HCT116 (cell line): ENCODE results near the gene ZNF621. TPM values are rescaled to one million over a fixed set of nuclear protein-coding genes. Genes with fewer than 3 reads are reported as not detected.
A peak's percentile ranks its signal among the peaks of the same experiment; 100 is the strongest.

Source experiments
- ATAC-seq: fragments of 200-7000 bp; cut with Tn5 transposase; 2 replicates; pipeline ENCODE4 v1.9.1; 2020; ENCODE audit warnings: mild to moderate bottlenecking, moderate library complexity
- BruUV-seq: library from RNA; stranded (reverse); fragments of 400-500 nt; replicated peaks from 2 replicates; lab custom pipeline; 2021; lab: Mats Ljungman, UMichigan
- CTCF ChIA-PET: fragments of 300-600 bp; sonication (Branson Sonifier 250); formaldehyde crosslinking; loops from one replicate; lab custom pipeline; 2021; ENCODE audit warnings: antibody characterized with exemption; lab: Charles Lee
- POLR2A ChIA-PET: fragments of 300-600, 350-600 bp; sonication (Branson Sonifier 250); formaldehyde crosslinking; loops from one replicate; lab custom pipeline; 2021; ENCODE audit warnings: antibody characterized with exemption; lab: Charles Lee
- RAD21 ChIA-PET, 2 experiments: fragments of 300-600 bp; sonication (Branson Sonifier 250); formaldehyde crosslinking; loops; one replicate each; lab custom pipeline; 2023; ENCODE audit warnings: low total read pairs in 2 of 2; ENCODE audit not compliant: uncharacterized antibody in 2 of 2, unreplicated experiment in 2 of 2, low non-redundant PET in 1 of 2; lab: Charles Lee
- DNase-seq: peaks from one replicate; pipeline ENCODE4 v3.0.0-alpha.2; 2010; ENCODE audit warnings: low read depth, low spot score
- H2AFZ ChIP-seq: fragments of 200-600 bp; shearing (Covaris generic), sonication (generic); 2 replicates; pipeline ENCODE4 v1.6.1; 2017; ENCODE audit warnings: low read depth, mixed run types, mixed read lengths, antibody characterized with exemption, low read length; ENCODE audit not compliant: poor library complexity, severe bottlenecking
- H3K27ac ChIP-seq: 2 replicates; pipeline ENCODE4 v1.5.1; 2012; ENCODE audit warnings: low read depth, low read length
- H3K27me3 ChIP-seq: fragments of 200-600 bp; sonication (generic); 2 replicates; pipeline ENCODE4 v1.6.1; 2016; ENCODE audit warnings: mixed run types, low read length, mixed read lengths; ENCODE audit not compliant: insufficient read depth
- H3K36me3 ChIP-seq, 2 experiments: fragments of 200-500 bp in 1 of 2; fragments of 200-600 bp in 1 of 2; sonication (Bioruptor generic) in 1 of 2; sonication (generic) in 1 of 2; 2 replicates each; pipeline versions ENCODE4 v1.5.1 to v1.6.1; 2014 to 2016; ENCODE audit warnings: low read length in 2 of 2, inconsistent platforms in 1 of 2, mixed read lengths in 1 of 2, mixed run types in 1 of 2; ENCODE audit not compliant: insufficient read depth in 2 of 2, control insufficient read depth in 1 of 2
- H3K4me1 ChIP-seq, 2 experiments: fragments of 200-600 bp in 1 of 2; sonication (generic) in 1 of 2; 2 replicates each; pipeline versions ENCODE4 v1.5.1 to v1.6.1; 2012 to 2017; ENCODE audit warnings: low read length in 2 of 2, inconsistent platforms in 1 of 2, mild to moderate bottlenecking in 1 of 2, mixed read lengths in 1 of 2, mixed run types in 1 of 2, moderate library complexity in 1 of 2; ENCODE audit not compliant: insufficient read depth in 2 of 2, control insufficient read depth in 1 of 2
- H3K4me2 ChIP-seq: fragments of 200-600 bp; sonication (generic); 2 replicates; pipeline ENCODE4 v1.6.1; 2017; ENCODE audit warnings: mixed run types, low read length, mixed read lengths
- H3K4me3 ChIP-seq, 2 experiments: fragments of 200-600 bp in 1 of 2; sonication (generic) in 1 of 2; replicated peaks in 1 of 2; 2 replicates each; pipeline ENCODE4 v1.5.1; 2011 to 2016; ENCODE audit warnings: low read length in 2 of 2, control low read depth in 1 of 2, low read depth in 1 of 2, mild to moderate bottlenecking in 1 of 2, mixed read lengths in 1 of 2, mixed run types in 1 of 2
- H3K79me2 ChIP-seq: fragments of 200-600 bp; sonication (generic); 2 replicates; pipeline ENCODE4 v1.6.1; 2017; ENCODE audit warnings: mild to moderate bottlenecking, mixed run types, low read length, moderate library complexity, mixed read lengths; ENCODE audit not compliant: insufficient read depth
- H3K9ac ChIP-seq: fragments of 200-600 bp; sonication (generic); 2 replicates; pipeline ENCODE4 v1.6.1; 2016; ENCODE audit warnings: low read length, mixed read lengths
- H3K9me2 ChIP-seq: fragments of 200-600 bp; sonication (generic), shearing (Covaris generic); 2 replicates; pipeline ENCODE4 v1.6.1; 2017; ENCODE audit warnings: mixed run types, mild to moderate bottlenecking, moderate library complexity; ENCODE audit not compliant: insufficient read depth
- H3K9me3 ChIP-seq, 2 experiments: fragments of 200-500 bp in 1 of 2; fragments of 200-600 bp in 1 of 2; sonication (Bioruptor generic) in 1 of 2; sonication (generic) in 1 of 2; 2 replicates each; pipeline ENCODE4 v1.6.1; 2014 to 2017; ENCODE audit warnings: low read length in 2 of 2, mixed read lengths in 2 of 2, inconsistent platforms in 1 of 2, low read depth in 1 of 2, mild to moderate bottlenecking in 1 of 2, mixed run types in 1 of 2, moderate library complexity in 1 of 2; ENCODE audit not compliant: control insufficient read depth in 1 of 2, insufficient read depth in 1 of 2
- H4K20me1 ChIP-seq: fragments of 200-600 bp; sonication (generic), shearing (Covaris generic); 2 replicates; pipeline ENCODE4 v1.6.1; 2017; ENCODE audit warnings: mixed run types, mild to moderate bottlenecking, moderate library complexity; ENCODE audit not compliant: insufficient read depth
- CBX3 ChIP-seq: IDR thresholded peaks from 2 replicates; pipeline ENCODE4 v1.6.1; 2012; ENCODE audit warnings: low read depth
- EGR1 ChIP-seq: IDR thresholded peaks from 2 replicates; pipeline ENCODE4 v1.6.1; 2012; ENCODE audit warnings: low read depth
- ELF1 ChIP-seq: IDR thresholded peaks from 2 replicates; pipeline ENCODE4 v1.6.1; 2012; ENCODE audit warnings: low read depth, borderline replicate concordance
- EZH2 ChIP-seq: fragments of 200-600 bp; sonication (generic); IDR thresholded peaks from 2 replicates; pipeline ENCODE4 v1.6.1; 2017; ENCODE audit warnings: antibody characterized with exemption, mixed run types
- EZH2phosphoT487 ChIP-seq: fragments of 200-600 bp; IDR thresholded peaks from 2 replicates; pipeline ENCODE4 v1.6.1; 2018; ENCODE audit warnings: antibody characterized with exemption, borderline replicate concordance
- FOSL1 ChIP-seq: IDR thresholded peaks from 2 replicates; pipeline ENCODE4 v1.6.1; 2012; ENCODE audit warnings: low read depth
- JUND ChIP-seq: IDR thresholded peaks from 2 replicates; pipeline ENCODE4 v1.6.1; 2012
- POLR2A ChIP-seq: IDR thresholded peaks from 2 replicates; pipeline ENCODE4 v1.7.0; 2011; ENCODE audit warnings: borderline replicate concordance; ENCODE audit not compliant: insufficient read depth, insufficient read length; ENCODE audit errors: extremely low read depth
- RAD21 ChIP-seq: IDR thresholded peaks from 2 replicates; pipeline ENCODE4 v1.6.1; 2012; ENCODE audit warnings: low read depth, mild to moderate bottlenecking
- SIN3A ChIP-seq: IDR thresholded peaks from 2 replicates; pipeline ENCODE4 v1.6.1; 2012; ENCODE audit warnings: low read depth
- SP1 ChIP-seq: IDR thresholded peaks from 2 replicates; pipeline ENCODE4 v1.6.1; 2012; ENCODE audit warnings: low read depth
- TCF7L2 ChIP-seq: IDR thresholded peaks from 2 replicates; pipeline ENCODE4 v1.7.0; 2011; ENCODE audit warnings: borderline replicate concordance, inconsistent platforms; ENCODE audit not compliant: insufficient read depth, insufficient read length; ENCODE audit errors: extremely low read depth
- YY1 ChIP-seq: IDR thresholded peaks from 2 replicates; pipeline ENCODE4 v1.6.1; 2011; ENCODE audit warnings: low read length, low read depth, moderate library complexity, mild to moderate bottlenecking; ENCODE audit not compliant: insufficient replicate concordance; ENCODE audit errors: extremely low read depth
- intact Hi-C: fragments of 100-400 bp; cut with micrococcal nuclease; formaldehyde crosslinking; loops from 2 replicates; pipeline ENCODE4 v1.10.0; 2022
- total RNA-seq: library from RNA; stranded (reverse); gene quantifications from one replicate; pipeline ENCODE4 v1.2.1, GENCODE V29; 2021; ENCODE audit not compliant: unreplicated experiment
- TF ChIP-seq, protein P1 (sequence below): IDR thresholded peaks from 2 replicates; pipeline ENCODE4 v1.6.1; 2012
- TF ChIP-seq, protein P2 (sequence below): IDR thresholded peaks from 2 replicates; pipeline ENCODE4 v1.6.1; 2012; ENCODE audit warnings: low read depth
- TF ChIP-seq, protein P3 (sequence below): IDR thresholded peaks from 2 replicates; pipeline ENCODE4 v1.6.1; 2011; ENCODE audit warnings: mild to moderate bottlenecking, low read length, moderate library complexity; ENCODE audit not compliant: insufficient replicate concordance; ENCODE audit errors: extremely low read depth

ZNF621 gene
- total RNA-seq, 1 experiment from 2014 or later = 23.5 TPM

DNA sequence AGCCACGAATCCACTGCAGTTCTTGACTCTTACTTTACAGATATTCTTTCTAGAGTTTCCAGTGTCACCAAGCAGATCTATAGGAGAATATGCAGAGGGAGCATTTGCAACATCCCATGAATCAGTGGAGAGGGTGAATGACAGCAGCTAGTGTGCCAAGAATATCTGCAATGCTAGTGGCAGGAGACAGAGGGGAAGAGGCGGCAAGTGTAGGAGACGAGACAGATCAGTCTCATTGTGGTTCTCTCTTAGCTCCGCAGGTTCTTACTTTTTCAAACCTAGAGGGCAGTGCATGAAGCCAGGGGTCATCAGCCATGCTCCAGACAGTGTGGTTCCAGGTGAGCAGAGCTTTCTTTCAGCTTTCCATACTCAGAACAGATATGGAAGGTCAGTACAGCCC is 47.1 kb upstream of the ZNF621 start:
- ATAC-seq = peak; percentile 30
- Histone ChIP-seq H3K9me2 (no peaks in the 10 kb centered on the region), H3K27me3 (no peaks in the 10 kb centered on the region), H3K4me2 (peak overlapping the region; percentile 76), H3K4me3 (peak overlapping the region; percentile 79 to 85), H4K20me1 (no peaks in the 10 kb centered on the region), H3K9me3 (no peaks in the 10 kb centered on the region), H3K79me2 (no peaks in the 10 kb centered on the region), H3K27ac (peak overlapping the region; percentile 15; the same call in 1 of the 2 replicates), H3K4me1 (peaks cover 7 to 12% of the 10 kb centered on the region in 2 experiments; a peak in 3 of 4 replicates), H3K36me3 (no peaks in the 10 kb centered on the region), H2AFZ (peak overlapping the region; percentile 94), H3K9ac (peak overlapping the region; percentile 81)
- POLR2A ChIA-PET = interaction anchor here (1.2 to 1.5 kb wide), 3 partner anchors 14 to 28 kb away, joined by 4 to 9 read pairs (median 7); partner anchors contain the start of genes RPL14 and ZNF620
- TF ChIP-seq CBX3 = 0 out of 2 replicates have a peak, but pooled peaks have one; percentile 16
- no peak for TF ChIP-seq TCF7L2
- RAD21 ChIA-PET = no interaction called here
- BruUV-seq = no TSS peak
- CTCF ChIA-PET = no interaction called here
- intact Hi-C loops = loop anchor here (2.0 kb wide), 1 partner anchor 27 kb away; no protein-coding TSS in a partner anchor
- DNase-seq = no peak

DNA sequence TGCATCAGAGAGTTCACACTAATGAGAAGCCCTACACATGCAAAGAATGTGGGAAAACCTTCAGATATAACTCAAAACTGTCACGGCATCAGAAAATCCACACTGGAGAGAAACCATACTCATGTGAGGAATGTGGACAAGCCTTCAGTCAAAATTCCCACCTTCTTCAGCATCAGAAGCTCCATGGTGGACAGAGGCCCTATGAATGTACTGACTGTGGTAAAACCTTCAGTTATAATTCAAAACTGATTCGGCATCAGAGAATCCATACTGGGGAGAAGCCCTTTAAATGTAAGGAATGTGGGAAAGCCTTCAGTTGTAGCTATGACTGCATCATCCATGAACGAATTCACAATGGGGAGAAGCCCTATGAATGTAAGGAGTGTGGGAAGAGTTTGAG is 37.6 kb upstream of the ZNF621 start:
- no peaks in the 10 kb centered on the region for H3K9me2 ChIP-seq
- peaks cover 0 to 4% of the 10 kb centered on the region in 2 experiments; a peak in 1 of 4 replicates for H3K9me3 ChIP-seq
- no TSS peak for BruUV-seq
- ATAC-seq (no peak), DNase-seq (no peak)
- no peaks in the 10 kb centered on the region for H4K20me1 ChIP-seq
- intact Hi-C loops = no loop called here
- no peak overlapping the region for H3K4me3 ChIP-seq
- H3K27me3 ChIP-seq = no peaks in the 10 kb centered on the region
- no peak overlapping the region for H2AFZ ChIP-seq
- no peak overlapping the region for H3K9ac ChIP-seq
- no peak overlapping the region for H3K27ac ChIP-seq
- peaks cover 0 to 18% of the 10 kb centered on the region in 2 experiments; a peak in 2 of 4 replicates for H3K36me3 ChIP-seq
- ChIA-PET CTCF (no interaction called here), RAD21 (no interaction called here), POLR2A (no interaction called here)
- no peak overlapping the region for H3K4me2 ChIP-seq
- H3K79me2 ChIP-seq = no peaks in the 10 kb centered on the region
- no peaks in the 10 kb centered on the region for H3K4me1 ChIP-seq
- TF ChIP-seq, protein P1, sequence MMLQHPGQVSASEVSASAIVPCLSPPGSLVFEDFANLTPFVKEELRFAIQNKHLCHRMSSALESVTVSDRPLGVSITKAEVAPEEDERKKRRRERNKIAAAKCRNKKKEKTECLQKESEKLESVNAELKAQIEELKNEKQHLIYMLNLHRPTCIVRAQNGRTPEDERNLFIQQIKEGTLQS = no peak
- TF ChIP-seq ELF1 (no peak), YY1 (no peak), JUND (no peak), EZH2 (no peak), EZH2phosphoT487 (no peak), POLR2A (no peak), SIN3A (no peak), FOSL1 (no peak), EGR1 (no peak), RAD21 (no peak), SP1 (no peak), CBX3 (no peak)
- TF ChIP-seq, protein P2, sequence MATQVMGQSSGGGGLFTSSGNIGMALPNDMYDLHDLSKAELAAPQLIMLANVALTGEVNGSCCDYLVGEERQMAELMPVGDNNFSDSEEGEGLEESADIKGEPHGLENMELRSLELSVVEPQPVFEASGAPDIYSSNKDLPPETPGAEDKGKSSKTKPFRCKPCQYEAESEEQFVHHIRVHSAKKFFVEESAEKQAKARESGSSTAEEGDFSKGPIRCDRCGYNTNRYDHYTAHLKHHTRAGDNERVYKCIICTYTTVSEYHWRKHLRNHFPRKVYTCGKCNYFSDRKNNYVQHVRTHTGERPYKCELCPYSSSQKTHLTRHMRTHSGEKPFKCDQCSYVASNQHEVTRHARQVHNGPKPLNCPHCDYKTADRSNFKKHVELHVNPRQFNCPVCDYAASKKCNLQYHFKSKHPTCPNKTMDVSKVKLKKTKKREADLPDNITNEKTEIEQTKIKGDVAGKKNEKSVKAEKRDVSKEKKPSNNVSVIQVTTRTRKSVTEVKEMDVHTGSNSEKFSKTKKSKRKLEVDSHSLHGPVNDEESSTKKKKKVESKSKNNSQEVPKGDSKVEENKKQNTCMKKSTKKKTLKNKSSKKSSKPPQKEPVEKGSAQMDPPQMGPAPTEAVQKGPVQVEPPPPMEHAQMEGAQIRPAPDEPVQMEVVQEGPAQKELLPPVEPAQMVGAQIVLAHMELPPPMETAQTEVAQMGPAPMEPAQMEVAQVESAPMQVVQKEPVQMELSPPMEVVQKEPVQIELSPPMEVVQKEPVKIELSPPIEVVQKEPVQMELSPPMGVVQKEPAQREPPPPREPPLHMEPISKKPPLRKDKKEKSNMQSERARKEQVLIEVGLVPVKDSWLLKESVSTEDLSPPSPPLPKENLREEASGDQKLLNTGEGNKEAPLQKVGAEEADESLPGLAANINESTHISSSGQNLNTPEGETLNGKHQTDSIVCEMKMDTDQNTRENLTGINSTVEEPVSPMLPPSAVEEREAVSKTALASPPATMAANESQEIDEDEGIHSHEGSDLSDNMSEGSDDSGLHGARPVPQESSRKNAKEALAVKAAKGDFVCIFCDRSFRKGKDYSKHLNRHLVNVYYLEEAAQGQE = no peak
- TF ChIP-seq, protein P3, sequence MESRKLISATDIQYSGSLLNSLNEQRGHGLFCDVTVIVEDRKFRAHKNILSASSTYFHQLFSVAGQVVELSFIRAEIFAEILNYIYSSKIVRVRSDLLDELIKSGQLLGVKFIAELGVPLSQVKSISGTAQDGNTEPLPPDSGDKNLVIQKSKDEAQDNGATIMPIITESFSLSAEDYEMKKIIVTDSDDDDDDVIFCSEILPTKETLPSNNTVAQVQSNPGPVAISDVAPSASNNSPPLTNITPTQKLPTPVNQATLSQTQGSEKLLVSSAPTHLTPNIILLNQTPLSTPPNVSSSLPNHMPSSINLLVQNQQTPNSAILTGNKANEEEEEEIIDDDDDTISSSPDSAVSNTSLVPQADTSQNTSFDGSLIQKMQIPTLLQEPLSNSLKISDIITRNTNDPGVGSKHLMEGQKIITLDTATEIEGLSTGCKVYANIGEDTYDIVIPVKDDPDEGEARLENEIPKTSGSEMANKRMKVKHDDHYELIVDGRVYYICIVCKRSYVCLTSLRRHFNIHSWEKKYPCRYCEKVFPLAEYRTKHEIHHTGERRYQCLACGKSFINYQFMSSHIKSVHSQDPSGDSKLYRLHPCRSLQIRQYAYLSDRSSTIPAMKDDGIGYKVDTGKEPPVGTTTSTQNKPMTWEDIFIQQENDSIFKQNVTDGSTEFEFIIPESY = no peak
